HFFc6 (cell line): ENCODE results near the gene EPHA3. TPM values are rescaled to one million over a fixed set of nuclear protein-coding genes. Genes with fewer than 3 reads are reported as not detected.

Source experiments
- DNase-seq: peaks from one replicate; pipeline ENCODE4 v3.0.0-alpha.2; 2018
- H3K27ac Mint-ChIP-seq: 2 replicates; pipeline ENCODE4 v1.8.0; 2020; ENCODE audit warnings: mild to moderate bottlenecking, mixed read lengths
- H3K27me3 Mint-ChIP-seq: 2 replicates; pipeline ENCODE4 v1.8.0; 2021; ENCODE audit warnings: mild to moderate bottlenecking, moderate library complexity, mixed read lengths; ENCODE audit not compliant: insufficient read depth
- H3K36me3 Mint-ChIP-seq: 2 replicates; pipeline ENCODE4 v1.8.0; 2021; ENCODE audit warnings: low read depth, mixed read lengths
- H3K4me1 Mint-ChIP-seq: 2 replicates; pipeline ENCODE4 v1.8.0; 2020; ENCODE audit warnings: low read depth, mixed read lengths
- H3K4me3 Mint-ChIP-seq: 2 replicates; pipeline ENCODE4 v1.8.0; 2020; ENCODE audit warnings: mild to moderate bottlenecking, moderate library complexity, mixed read lengths
- H3K9me3 Mint-ChIP-seq: 2 replicates; pipeline ENCODE4 v1.8.0; 2020; ENCODE audit warnings: mild to moderate bottlenecking, mixed read lengths
- CTCF ChIP-seq: fragments of 200-600 bp; sonication (generic); IDR thresholded peaks from 2 replicates; pipeline ENCODE4 v1.5.0; 2021; ENCODE audit warnings: antibody characterized with exemption, mild to moderate bottlenecking
- total RNA-seq, 6 experiments: library from RNA; stranded (reverse); fragmentation: NEBNext Ultra II Directional; extraction: Animal tissue kit (Norgen Biotek cat#: 25700); gene quantifications; 2 replicates in 1 of 6; 3 replicates in 5 of 6; pipeline ENCODE4 v1.2.3, GENCODE V29; 2021

The EPHA3 gene
- total RNA-seq, 6 experiments from 2014 or later, result 0.09 to 0.13 (median 0.11) TPM; not detected in 3

GRCh38 chr3:89364314-89364713, 256.9 kb downstream of the EPHA3 start:
- Mint-ChIP-seq H3K9me3 (peaks cover 35% of the 10 kb centered on the region), H3K27ac (no peak overlapping the region), H3K4me3 (no peak overlapping the region), H3K27me3 (peaks cover 2% of the 10 kb centered on the region; the same call in 1 of the 2 replicates), H3K36me3 (no peaks in the 10 kb centered on the region), H3K4me1 (peaks cover 7% of the 10 kb centered on the region; the same call in 1 of the 2 replicates)
- no peak for TF ChIP-seq CTCF
- no peak for DNase-seq

DNA sequence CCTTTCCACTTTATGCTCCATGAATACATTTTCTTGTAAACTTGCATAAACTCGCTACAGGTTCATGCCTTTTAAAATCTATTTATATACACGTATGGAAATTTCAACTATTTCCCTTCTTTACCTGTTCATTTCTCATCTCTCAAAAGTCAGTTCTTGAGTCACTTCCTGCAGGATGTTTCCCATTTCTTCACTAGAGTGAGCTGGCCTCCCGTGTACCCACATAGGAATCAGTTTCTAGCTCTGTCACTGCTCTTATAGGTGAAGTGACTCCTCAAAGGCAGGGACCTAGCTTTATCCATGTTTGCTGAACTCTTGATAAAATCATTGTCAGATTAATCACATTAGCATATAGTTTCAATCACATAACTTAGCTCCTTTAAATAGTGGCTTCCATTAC, 259.7 kb downstream of the EPHA3 start:
- H3K4me1 Mint-ChIP-seq, result no peaks in the 10 kb centered on the region
- peaks cover 2% of the 10 kb centered on the region; the same call in 1 of the 2 replicates for H3K27me3 Mint-ChIP-seq
- no peak overlapping the region for H3K27ac Mint-ChIP-seq
- peaks cover 35% of the 10 kb centered on the region for H3K9me3 Mint-ChIP-seq
- H3K36me3 Mint-ChIP-seq, result no peaks in the 10 kb centered on the region
- no peak for TF ChIP-seq CTCF
- no peak overlapping the region for H3K4me3 Mint-ChIP-seq
- no peak for DNase-seq

- Mint-ChIP-seq H3K9me3 (peaks cover 24% of the 10 kb centered on the region), H3K27me3 (no peaks in the 10 kb centered on the region; the same call in 1 of the 2 replicates), H3K4me1 (no peaks in the 10 kb centered on the region), H3K27ac (no peak overlapping the region), H3K4me3 (no peak overlapping the region), H3K36me3 (no peaks in the 10 kb centered on the region)
- TF ChIP-seq CTCF, result no peak
- DNase-seq, result no peak
Measured at GRCh38 chr3:89368846-89369245, 261.4 kb downstream of the EPHA3 start.

DNA sequence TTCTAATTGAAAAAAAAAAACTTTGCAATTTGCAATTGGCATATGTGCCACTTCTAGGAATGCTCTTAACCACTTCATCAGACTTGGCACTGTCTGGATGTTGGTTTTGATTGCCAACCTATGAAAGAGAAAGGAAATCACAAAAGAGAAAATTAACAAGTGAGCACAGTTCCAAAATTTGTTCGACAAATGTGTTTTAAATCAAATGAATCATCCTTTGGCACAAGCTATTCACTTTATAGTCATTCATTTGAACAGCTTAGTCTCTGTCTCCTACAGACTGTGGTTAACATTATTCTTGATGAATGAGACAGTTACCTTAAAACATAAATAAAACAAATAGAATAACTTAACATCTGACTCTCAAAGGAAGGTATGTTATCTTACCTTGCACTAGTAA, 265.0 kb downstream of the EPHA3 start:
- Mint-ChIP-seq H3K36me3 (no peaks in the 10 kb centered on the region), H3K9me3 (peaks cover 22% of the 10 kb centered on the region), H3K27ac (no peak overlapping the region), H3K4me3 (no peak overlapping the region), H3K4me1 (no peaks in the 10 kb centered on the region), H3K27me3 (no peaks in the 10 kb centered on the region; the same call in 1 of the 2 replicates)
- no peak for DNase-seq
- TF ChIP-seq CTCF, result no peak

DNA sequence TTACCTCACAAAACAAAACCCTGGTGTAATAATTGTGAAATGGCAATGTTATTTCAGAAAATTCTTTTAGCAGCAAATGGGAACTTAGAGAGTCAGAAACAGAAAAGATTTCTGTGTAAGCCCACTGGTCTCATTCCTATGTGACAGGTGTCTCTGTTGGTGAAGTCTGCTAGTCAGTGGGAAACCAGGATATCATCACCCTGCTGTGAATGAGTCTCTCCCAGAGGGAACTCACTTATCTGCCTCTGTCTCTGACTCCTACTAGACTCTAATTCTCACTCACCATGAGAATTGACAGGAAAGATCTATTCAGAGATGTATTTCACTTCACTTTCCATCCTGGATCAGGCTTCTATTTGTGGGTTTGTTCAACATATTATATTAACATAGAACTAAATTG, 266.0 kb downstream of the EPHA3 start:
- Mint-ChIP-seq H3K27me3 (no peaks in the 10 kb centered on the region; the same call in 1 of the 2 replicates), H3K4me3 (no peak overlapping the region), H3K4me1 (no peaks in the 10 kb centered on the region), H3K27ac (no peak overlapping the region), H3K9me3 (peaks cover 13% of the 10 kb centered on the region), H3K36me3 (no peaks in the 10 kb centered on the region)
- TF ChIP-seq CTCF, result no peak
- no peak for DNase-seq

- no peak for DNase-seq
- Mint-ChIP-seq H3K4me3 (no peak overlapping the region), H3K4me1 (no peaks in the 10 kb centered on the region), H3K27me3 (no peaks in the 10 kb centered on the region; the same call in 1 of the 2 replicates), H3K36me3 (no peaks in the 10 kb centered on the region), H3K9me3 (peaks cover 9% of the 10 kb centered on the region; the same call in 1 of the 2 replicates), H3K27ac (no peak overlapping the region)
- TF ChIP-seq CTCF, result no peak
Measured at GRCh38 chr3:89375451-89375850, 268.0 kb downstream of the EPHA3 start.
